HG03354 (cell line): ENCODE data around the gene MRPL48.
"Not testable (repeated sequence)": the region's sequence is repeated elsewhere in the genome, so short reads cannot be mapped to it uniquely, and the experiment has no call there.

ENCODE experiments used
- ATAC-seq: cut with Tn5 transposase; IDR thresholded peaks from one replicate; pipeline ENCODE4 v1.9.1; 2021; ENCODE audit warnings: mild to moderate bottlenecking; ENCODE audit not compliant: unreplicated experiment, poor library complexity, severe bottlenecking

The MRPL48 gene

DNA sequence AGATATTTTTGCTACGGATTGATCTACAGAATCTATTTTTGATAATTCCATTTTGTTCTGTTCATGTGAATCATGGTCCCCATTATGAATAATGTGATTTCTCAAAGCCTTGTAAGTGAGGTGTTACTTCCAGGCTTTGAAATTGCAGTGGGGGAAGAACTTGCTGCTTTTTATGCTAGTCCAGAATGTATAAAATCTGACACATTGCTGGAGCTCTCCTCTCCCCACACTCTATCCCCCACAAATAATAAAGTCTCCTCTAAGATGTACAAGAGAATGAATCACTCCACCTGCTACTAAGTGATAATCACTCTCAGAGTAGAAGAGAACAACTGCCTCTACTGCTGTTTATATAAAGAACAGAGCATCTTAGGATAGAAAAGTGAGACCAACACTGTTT is 20.9 kb upstream of the MRPL48 start:
- ATAC-seq: no peak

DNA sequence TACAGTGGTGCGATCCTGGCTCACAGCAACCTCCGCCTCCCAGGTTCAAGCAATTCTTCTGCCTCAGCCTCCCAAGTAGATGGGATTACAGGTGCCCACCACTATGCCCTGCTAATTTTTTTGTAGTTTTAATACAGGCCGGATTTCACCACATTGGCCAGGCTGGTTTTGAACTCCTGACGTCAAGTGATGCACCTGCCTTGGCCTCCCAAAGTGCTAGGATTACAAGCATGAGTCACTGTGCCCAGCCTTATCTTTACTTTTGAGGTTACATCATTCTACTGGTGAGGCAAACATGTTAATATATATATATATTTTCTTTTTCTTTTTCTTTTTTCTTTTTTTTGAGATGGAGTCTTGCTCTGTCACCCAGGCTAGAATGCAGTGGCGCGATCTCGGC is 16.9 kb upstream of the MRPL48 start:
- not testable (repeated sequence) for ATAC-seq

DNA sequence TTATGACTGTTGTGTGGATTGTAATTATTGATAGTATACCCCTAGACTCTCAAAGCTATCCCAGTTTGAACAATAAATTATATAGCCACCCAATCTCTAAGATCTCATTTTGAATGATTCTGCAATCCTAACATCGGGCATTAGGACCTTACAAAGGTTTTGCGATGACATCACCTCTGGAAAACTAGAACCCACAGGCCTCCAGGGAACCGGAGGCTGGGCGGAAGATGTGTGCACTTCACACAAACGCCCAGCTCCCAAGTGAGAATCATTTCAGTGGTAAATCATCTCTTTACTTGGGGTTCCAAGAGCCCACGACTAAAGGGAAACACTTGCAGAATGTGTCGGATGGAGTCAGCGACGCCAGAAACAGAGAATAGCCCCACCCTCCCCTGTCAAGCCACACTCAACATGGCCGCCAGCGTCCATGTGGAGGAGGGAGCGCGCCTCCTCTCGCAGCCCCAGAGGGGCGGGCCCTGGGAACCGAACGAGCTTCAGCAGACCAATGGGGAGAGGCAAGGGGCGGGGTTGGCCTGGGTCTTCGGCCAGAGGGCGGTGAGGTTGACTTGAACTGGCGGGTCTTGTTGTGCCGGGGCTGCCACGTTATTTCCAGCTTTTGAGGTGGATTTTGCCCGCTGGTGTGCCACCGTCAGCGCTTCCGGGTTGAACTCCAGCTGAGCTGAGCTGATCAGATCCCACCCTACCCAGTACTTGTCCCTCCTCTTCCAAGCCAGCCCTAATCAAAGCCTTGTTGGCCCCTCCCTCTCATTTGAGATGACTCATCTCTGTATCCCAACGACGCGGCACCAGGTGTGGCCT is 8.4 kb upstream of the MRPL48 start:
- ATAC-seq: peak; percentile 98

DNA sequence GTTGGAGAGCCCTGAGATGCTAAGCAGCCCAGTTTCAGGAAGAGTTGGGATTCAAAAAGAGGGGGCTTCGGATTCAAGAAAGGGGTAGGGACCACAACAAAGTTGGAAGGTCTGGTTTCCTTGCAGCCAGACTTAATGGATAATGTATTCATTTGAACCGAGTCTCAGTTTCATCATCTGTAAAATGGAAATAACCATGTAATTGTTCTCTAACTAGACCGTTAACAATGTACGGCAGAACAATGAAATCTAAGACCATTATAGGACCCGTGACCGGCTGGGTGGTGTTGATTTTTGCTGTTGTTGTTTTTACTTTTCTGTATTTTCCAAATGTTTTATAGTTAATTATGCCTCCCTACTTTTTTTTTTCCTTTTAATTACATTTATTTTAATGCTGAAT is 6.4 kb upstream of the MRPL48 start:
- no peak for ATAC-seq

DNA sequence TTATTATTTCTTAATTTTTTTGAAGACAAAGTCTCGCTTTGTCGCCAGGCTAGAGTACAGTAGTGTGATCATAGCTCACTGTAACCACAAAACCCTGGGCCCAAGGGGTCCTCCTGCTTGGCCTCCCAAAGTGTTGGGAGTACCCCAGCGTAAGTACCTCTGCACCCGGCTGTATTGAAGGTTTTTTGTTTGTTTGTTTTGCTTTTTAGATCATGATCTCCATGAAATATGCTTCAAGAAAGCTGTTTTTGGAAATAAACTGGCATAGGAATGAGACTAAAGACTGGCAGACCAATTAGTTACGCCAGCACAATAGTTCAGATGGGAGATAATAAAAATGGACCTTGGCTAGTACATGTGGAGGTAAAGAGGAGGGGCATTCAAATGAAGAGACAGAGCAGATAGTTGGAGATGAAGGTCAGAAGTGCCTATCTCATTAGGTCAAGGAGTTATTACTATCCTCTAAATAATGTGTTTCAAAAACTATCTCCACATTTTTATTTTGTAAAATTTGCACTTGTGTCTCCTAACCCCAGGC is 4.1 kb upstream of the MRPL48 start:
- ATAC-seq: no peak

DNA sequence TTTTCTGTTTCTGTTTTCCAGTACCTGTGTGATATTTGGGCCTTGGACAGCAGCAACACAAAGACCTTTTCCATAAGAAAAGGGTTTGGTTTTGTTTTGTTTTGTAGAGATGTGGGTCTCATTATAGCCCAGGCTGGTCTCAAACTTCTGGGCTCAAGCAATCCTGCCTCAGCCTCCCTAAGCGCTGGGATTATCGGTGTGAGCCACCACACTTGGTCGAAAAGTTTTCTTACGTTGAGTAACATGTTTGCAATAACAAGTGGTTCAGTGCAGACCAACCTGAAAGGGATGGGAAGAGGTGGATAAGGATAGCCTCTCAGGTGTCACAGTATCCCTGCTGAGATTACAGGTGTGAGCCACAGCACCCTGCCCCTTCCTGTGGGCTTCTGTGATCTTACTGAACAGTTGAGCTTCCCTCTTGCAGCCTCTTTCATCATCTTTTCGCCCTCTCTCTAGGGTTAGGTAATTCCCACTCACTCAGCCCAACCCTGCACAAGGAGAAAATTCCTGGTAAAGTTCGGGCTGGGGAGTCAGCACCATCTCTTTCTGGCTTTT is 3.5 kb upstream of the MRPL48 start:
- no peak for ATAC-seq

DNA sequence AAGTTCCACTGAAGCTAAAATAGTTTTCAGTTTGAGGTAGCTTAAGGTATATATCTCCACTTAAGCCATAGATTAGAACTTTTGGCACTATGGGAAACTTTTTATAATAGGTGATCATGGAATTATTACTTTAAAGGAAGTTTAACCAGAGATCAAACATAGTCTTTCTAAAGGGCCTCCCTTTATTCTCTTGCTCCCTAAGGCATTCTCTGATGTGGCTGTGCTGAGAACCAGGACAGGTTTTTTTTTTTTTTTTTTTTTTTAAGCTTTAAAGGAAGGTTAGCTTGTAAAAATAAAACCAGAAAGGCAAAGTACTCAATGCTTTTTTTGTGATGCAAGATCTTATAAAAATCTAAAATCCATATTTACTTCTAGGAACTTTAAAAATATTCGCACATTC is 2.9 kb upstream of the MRPL48 start:
- ATAC-seq: no peak

DNA sequence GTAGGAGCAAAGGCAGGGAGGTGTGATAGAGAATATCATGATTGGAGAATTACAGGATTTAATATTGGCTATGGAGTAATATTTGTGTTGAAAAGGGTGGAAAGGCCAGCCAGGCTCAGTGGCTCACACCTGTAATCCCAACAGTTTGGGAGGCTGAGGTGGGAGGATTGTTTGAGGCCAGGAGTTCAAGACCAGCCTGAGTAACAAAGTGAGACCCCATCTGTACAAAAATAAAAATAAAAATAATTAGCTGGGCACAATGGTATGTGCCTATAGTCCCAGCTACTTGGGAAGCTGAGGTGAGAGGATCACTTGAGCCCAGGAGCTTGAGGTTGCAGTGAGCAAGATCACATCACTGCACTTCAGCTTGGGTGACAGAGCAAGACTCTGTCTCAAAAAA is 2.2 kb upstream of the MRPL48 start:
- not testable (repeated sequence) for ATAC-seq

DNA sequence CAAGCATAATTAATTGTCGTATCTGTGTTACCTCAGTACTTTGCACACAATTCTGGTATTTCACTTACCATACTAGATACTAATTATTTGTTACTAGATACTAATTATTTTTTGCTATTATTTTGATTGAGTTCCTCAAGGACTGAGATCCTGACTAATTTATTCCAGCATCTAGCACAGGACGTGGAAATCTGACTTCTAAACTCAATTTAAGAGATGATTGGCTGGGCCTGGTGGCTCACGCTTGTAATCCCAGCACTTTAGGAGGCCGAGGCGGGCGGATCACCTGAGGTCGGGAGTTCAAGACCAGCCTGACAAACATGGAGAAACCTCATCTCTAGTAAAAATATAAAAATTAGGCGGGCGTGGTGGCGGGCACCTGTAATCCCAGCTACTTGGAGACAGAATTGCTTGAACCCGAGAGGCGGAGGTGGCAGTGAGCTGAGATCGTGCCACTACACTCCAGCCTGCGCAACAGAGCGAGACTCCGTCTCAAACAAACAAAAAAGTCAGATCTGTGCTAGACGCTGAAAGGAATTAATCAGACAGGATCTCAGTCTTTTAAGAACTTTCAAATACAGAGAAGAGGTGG is 527 bp upstream of the MRPL48 start:
- no peak for ATAC-seq

DNA sequence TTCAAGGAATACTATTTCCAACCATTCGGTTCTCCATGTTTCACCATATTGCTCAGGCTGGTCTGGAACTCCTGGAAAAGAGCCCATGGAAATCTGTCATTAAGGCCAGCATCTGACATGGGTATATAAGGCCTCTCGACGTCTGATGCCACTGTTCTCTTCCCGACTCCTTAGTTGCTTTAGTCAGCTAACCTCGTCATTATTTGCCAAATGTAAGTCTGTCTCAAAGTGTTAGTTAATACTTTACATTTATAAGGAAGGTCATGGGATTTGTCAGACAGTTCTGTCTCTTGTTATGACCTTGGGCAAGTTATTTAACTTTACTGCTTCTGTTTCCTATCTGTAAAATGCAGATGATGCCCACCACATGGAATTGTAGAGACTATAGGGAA is 1.6 kb downstream of the MRPL48 start:
- ATAC-seq: no peak

DNA sequence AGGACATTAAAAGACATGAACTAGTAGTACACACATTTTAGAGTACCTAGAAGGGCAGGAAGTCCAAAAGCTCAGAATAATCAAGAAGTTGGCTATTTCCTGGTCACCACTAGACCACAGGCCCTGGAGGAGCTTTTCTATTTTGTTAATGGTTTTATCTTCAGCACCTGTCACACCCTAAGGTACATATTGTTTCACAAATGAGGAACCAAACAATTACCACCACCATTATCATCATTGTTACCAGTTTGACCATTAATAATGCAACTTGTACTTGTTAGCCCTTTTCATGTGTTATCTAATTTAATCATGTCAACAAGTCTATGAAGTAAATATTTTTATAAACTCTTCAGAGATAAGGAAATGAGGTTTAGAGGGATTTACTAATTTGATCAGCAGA is 4.9 kb downstream of the MRPL48 start:
- ATAC-seq: no peak

DNA sequence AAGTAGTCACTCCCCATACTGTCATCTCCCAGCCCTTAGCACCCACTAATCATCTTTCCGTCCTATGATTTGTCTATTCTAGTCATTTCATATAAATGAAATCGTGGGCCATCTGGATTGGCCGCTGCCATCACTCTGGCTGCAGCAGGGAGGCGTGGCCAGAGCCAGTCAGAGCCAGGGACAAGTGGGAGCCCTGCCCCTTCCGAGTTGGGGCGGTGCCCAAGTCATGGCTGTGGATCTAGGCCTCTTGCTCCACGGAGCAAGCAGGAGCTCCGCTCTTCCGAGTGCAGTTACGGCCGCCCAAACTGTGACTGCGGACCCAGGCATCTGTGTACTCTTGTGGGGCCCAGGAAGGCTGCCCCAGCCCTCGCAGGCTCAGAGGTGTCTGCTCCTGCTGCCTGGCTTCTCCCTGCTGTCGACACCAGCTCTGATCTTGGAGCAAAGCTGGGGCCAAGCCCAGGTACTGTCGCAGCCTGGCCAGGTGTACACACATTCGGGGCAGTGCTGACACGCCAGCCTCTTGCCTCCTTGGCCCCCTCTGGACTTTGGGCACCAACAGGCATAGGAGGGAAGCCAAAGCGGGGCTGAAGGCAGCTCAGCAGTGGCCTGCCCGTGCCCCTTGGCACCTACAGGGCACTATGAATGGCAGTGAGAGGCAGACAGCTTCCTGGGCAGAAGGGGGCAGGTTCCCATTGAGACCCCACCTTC is 8.4 kb downstream of the MRPL48 start:
- ATAC-seq: no peak

DNA sequence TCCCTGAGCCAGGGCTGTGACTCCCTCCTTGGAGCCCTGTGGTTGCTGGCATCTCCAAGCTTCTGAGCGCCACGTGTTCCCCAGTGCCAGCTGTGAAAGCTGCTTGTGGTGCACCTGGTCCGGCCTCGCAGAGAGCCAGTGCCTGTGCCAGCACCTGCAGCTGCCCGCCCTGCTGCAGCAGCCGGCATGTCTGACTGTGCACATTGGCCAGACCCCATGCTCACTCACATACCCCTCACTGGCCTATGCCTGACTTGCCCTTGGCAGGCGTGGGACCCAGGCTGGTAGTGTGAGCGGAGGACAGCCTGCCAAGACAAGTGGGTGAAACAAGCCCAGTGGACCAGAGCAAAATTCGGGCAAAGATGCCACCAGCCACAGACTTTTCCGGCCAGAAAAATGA is 9.8 kb downstream of the MRPL48 start:
- ATAC-seq: no peak

DNA sequence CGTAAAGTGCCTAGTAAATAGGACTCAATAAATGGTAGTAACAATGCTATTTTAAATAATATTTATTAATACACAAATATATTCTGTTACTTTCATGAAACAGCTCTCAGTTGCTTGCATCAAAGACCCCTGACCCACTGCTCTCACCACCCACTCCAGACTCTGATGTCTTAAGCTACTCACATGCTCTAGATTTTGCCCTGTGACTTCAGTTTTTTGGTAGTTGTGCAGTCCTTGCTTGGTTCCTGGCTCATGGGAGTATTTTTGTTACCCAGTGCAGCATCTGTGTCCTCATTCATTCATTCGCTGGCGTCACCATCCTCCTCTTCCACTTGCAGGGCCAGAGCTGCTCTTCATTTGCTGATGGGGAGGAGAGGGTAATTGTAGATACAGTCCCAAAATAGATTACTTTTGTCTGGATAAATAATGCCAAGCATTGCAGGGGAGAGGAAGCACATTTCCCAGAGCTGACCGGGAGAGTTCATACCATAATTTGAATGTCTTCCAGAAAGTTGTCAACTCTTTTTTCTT is 12.7 kb downstream of the MRPL48 start:
- ATAC-seq: no peak

DNA sequence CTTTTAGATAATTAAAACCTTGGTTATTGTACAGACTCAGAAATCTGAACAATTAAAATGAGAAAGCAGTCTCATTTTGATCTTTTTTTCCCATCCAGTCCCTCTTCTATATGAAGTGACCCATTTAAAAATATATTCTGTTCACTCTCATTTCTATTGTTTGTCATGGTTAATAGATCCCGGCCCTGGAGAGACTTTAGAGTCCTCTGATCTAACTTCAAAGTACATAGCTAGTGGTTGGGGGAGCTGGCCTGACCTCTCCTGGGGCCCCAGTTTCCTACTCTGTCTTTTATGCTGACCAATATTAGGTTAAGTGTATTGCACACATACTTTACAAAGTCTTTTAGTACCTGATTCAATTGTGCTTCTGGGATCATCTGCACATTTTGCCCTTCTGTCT is 13.5 kb downstream of the MRPL48 start:
- ATAC-seq: no peak

DNA sequence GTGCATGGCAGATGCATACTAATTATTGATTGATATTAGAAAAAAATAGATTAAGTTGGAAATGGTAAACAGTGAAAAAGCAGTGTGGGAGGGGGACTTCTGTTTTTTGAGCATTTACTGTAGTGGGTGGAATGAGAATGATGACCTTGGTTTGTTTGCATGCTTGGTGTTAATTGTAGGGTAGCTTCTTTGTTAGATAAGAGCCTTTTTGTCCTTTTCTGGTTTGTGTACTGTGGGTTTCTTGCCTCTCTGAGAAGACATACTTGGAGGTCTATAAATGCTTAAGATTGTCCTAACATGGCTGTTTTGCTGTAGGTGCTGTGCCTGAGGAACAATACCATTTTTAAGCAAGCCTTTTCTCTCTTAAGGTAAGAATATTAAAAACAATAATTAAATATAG is 17.0 kb downstream of the MRPL48 start:
- no peak for ATAC-seq

DNA sequence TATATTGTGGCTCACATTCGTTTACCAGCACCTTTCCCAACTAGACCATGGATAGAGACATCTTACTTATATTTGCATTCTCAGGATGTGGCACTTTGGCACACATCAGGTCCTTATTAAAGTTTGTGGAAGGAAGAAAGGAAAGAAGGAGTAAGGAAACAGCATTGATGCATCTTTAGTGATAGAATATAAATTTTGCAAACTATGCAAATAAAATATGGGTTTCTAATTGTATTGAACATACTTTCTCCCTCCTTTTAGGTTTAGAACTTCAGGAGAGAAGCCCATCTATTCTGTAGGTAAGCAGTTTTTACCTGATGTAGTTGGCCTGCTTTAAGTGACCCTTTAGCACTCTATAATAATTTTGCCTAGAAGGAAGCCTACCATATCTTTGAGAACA is 20.4 kb downstream of the MRPL48 start:
- ATAC-seq: no peak

DNA sequence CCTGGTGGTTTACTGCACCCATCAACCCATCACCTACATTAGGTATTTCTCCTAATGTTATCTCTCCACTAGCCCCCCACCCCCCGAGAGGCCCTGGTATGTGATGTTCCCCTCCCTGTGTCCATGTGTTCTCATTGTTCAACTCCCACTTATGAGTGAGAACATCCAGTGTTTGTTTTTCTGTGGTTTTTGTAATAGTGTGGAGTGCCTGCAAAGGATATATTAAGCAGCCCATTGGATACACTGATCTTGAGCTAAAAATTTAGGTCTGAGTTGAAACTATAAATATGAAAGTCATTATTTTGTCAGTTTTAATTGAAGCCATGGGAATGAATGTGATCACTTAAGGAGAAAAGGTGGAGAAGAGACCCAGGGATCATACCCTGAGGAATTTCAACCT is 23.0 kb downstream of the MRPL48 start:
- no peak for ATAC-seq

DNA sequence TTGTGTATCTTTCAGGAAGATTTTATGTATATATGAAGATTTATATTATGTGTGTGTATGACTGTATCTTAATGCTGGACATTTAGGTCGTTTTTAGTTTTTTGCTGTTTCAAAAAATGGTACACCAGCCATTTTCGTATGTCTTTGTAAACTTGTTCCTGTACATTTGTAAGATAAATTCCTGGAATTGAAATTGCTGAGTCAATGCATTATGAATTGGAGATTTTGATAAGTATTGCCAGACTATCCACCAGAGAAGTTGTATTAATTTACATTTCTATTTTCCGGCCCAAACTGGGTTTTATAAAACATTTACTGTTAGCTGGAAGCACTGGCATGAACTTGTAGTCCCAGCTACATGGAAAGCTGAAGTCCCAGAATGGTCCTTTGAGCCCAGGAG is 24.6 kb downstream of the MRPL48 start:
- ATAC-seq: no peak

DNA sequence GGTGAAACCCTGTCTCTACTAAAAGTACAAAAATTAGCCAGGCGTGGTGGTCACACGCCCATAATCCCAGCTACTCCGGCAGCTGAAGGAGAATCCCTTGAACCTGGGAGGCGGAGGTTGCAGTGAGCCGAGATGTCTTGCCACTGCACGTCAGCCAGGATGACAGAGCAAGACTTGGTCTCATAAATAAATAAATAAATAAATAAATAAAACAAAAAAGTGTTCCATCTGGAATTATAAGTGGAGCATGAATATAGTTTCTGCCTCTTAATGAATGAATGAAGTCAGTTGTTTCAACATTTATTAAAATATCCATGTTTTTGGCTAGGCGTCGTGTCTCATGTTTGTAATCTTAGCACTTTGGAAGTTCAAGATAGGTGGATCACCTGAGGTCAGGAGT is 27.1 kb downstream of the MRPL48 start:
- no peak for ATAC-seq
